Measurements from ENCODE around the gene SIK3.
"Not testable (repeated sequence)": the region's sequence is repeated elsewhere in the genome, so short reads cannot be mapped to it uniquely, and the experiment has no call there.

SIK3 gene

GRCh38 chr11:117121176-117121575 lies 22.9 kb upstream of the SIK3 start:
- no peak for TF ChIP-seq CTCF (IDR thresholded peaks at IDR 0.05; ENCODE audit: low read depth, low read length)
- H3K4me3 ChIP-seq (ENCODE audit: low read depth, low read length) = no peak overlapping the region

GRCh38 chr11:117117681-117118080 lies 19.5 kb upstream of the SIK3 start:
- TF ChIP-seq CTCF (IDR thresholded peaks at IDR 0.05; ENCODE audit: low read depth, low read length) = no peak
- H3K4me3 ChIP-seq (ENCODE audit: low read depth, low read length) = no peak overlapping the region

- H3K4me3 ChIP-seq (ENCODE audit: low read depth, low read length) = not testable (repeated sequence)
Measured at GRCh38 chr11:117112939-117113338, 14.7 kb upstream of the SIK3 start.

- H3K4me3 ChIP-seq (ENCODE audit: low read depth, low read length) = not testable (repeated sequence)
Measured at GRCh38 chr11:117112497-117112896, 14.3 kb upstream of the SIK3 start.

GRCh38 chr11:117110294-117110950 lies 12.2 kb upstream of the SIK3 start:
- H3K4me3 ChIP-seq (ENCODE audit: low read depth, low read length) = no peak overlapping the region

GRCh38 chr11:117107701-117108590 lies 9.7 kb upstream of the SIK3 start:
- H3K4me3 ChIP-seq (ENCODE audit: low read depth, low read length) = no peak overlapping the region
- TF ChIP-seq CTCF (IDR thresholded peaks at IDR 0.05; ENCODE audit: low read depth, low read length) = no peak

More at GRCh38 chr11:117110294-117110950, 12.2 kb upstream of the SIK3 start:
- no peak for TF ChIP-seq CTCF (IDR thresholded peaks at IDR 0.05; ENCODE audit: low read depth, low read length)

- TF ChIP-seq CTCF (IDR thresholded peaks at IDR 0.05; ENCODE audit: low read depth, low read length) = no peak
- H3K4me3 ChIP-seq (ENCODE audit: low read depth, low read length) = no peak overlapping the region
Measured at GRCh38 chr11:117100556-117100955, 2.3 kb upstream of the SIK3 start.

GRCh38 chr11:117099696-117100095 lies 1.5 kb upstream of the SIK3 start:
- no peak for TF ChIP-seq CTCF (IDR thresholded peaks at IDR 0.05; ENCODE audit: low read depth, low read length)
- no peak overlapping the region for H3K4me3 ChIP-seq (ENCODE audit: low read depth, low read length)

Data from WI38 (cell line).